Sigmoid colon (tissue), 3 donors: Measurements from ENCODE around the gene AK8.

Experiments
- POLR2A ChIP-seq, 2 donors: fragments of 450-650 bp; IDR thresholded peaks; one replicate each; pipeline ENCODE4 v1.6.1; 2016; ENCODE audit warnings: antibody characterized with exemption in 2 of 2, mild to moderate bottlenecking in 2 of 2, moderate library complexity in 2 of 2
- TF ChIP-seq, protein P1 (sequence below), 4 experiments: fragments of 450-650 bp in 3 of 4; fragments of 200-600 bp in 1 of 4; IDR thresholded peaks; one replicate each; pipeline ENCODE4 v1.5.1; 2016 to 2019; ENCODE audit warnings: antibody characterized with exemption in 4 of 4, mild to moderate bottlenecking in 3 of 4, moderate library complexity in 2 of 4

DNA sequence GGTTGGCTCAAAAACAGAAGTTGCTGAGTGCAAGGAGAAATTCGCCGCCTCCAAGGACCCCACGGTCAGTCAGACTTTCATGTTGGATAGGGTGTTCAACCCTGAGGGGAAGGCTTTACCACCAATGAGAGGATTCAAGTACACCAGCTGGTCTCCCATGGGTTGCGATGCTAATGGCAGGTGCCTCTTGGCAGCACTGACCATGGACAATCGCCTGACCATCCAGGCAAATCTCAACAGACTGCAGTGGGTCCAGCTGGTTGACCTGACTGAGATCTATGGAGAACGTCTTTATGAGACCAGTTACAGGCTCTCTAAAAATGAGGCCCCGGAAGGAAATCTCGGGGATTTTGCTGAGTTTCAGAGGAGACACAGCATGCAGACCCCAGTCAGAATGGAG lies 200.1 kb downstream of the AK8 start:
- TF ChIP-seq, protein P1, sequence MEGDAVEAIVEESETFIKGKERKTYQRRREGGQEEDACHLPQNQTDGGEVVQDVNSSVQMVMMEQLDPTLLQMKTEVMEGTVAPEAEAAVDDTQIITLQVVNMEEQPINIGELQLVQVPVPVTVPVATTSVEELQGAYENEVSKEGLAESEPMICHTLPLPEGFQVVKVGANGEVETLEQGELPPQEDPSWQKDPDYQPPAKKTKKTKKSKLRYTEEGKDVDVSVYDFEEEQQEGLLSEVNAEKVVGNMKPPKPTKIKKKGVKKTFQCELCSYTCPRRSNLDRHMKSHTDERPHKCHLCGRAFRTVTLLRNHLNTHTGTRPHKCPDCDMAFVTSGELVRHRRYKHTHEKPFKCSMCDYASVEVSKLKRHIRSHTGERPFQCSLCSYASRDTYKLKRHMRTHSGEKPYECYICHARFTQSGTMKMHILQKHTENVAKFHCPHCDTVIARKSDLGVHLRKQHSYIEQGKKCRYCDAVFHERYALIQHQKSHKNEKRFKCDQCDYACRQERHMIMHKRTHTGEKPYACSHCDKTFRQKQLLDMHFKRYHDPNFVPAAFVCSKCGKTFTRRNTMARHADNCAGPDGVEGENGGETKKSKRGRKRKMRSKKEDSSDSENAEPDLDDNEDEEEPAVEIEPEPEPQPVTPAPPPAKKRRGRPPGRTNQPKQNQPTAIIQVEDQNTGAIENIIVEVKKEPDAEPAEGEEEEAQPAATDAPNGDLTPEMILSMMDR (IDR thresholded peaks at IDR 0.05) = no peak
- TF ChIP-seq POLR2A (IDR thresholded peaks at IDR 0.05) = no peak
